ENCODE data around the gene SHANK1.

SHANK1 gene

DNA sequence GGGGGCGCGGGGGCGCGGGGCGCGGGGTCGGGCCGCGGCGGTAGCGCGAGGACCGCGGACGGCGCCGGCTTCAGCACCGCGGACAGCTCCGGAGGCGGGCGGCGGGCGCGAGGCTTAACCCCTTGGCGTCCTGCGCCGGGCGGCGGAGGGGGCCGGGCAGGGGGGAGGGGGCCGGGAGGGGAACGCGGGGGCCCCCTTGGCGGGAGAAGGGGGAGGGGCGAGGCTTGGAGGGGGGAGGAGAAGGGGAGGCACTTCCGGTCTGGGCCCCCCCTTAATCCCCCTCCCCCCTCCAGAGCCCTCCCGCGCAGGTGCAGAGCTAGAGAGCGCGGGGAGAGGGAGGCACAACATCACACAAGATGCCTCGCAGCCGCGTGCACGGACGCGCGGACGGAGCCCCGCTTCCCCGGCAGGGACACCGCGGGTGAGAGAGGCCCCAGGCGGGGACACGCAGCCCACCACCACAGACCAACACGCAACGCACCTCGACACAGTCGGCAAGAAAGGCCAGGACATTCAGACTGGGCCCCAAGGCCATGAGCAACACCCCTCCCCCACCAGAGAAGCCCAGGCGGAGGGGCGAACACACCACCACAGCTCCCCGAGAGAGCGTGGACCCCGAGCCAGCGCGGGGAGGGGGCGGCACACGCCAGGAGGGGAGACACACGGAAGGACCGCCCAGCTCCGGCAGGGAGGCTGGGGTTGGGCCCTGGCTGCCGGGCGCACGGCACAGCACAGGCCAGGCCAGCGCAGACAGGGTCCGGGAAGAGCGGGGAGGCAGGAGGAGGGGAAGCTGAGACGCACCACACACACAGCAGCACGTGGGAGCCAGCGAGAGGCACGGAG is 24.1 kb downstream of the SHANK1 start:
- CTCF ChIA-PET, result no interaction called here
- DNase-seq, result peak; percentile 51
- Mint-ChIP-seq H3K27me3 (peaks cover 65% of the 10 kb centered on the region), H3K27ac (no peak overlapping the region), H3K9me3 (no peaks in the 10 kb centered on the region), H3K36me3 (no peaks in the 10 kb centered on the region), H3K4me1 (no peaks in the 10 kb centered on the region), H3K4me3 (no peak overlapping the region)

DNA sequence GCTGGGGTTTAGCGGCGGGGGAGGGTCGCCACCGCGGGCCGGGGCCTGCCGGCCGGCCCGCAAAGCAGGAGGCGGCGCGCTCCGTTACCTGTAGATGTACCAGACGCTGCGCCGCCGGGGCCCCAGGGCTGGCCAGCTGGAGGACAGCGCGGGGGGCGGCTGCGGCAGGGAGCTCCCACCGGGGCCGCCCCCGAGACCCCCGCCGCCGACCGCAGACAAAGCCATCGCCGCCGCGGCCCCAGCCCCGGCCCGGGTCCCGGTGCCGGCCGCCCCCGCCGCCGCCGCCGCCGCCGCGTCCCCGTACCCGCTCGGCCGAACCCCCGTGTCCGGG is 24.8 kb downstream of the SHANK1 start:
- CTCF ChIA-PET, result no interaction called here
- Mint-ChIP-seq H3K27me3 (peaks cover 61% of the 10 kb centered on the region), H3K4me3 (no peak overlapping the region), H3K9me3 (no peaks in the 10 kb centered on the region), H3K36me3 (no peaks in the 10 kb centered on the region), H3K27ac (no peak overlapping the region), H3K4me1 (no peaks in the 10 kb centered on the region)
- no peak for DNase-seq

DNA sequence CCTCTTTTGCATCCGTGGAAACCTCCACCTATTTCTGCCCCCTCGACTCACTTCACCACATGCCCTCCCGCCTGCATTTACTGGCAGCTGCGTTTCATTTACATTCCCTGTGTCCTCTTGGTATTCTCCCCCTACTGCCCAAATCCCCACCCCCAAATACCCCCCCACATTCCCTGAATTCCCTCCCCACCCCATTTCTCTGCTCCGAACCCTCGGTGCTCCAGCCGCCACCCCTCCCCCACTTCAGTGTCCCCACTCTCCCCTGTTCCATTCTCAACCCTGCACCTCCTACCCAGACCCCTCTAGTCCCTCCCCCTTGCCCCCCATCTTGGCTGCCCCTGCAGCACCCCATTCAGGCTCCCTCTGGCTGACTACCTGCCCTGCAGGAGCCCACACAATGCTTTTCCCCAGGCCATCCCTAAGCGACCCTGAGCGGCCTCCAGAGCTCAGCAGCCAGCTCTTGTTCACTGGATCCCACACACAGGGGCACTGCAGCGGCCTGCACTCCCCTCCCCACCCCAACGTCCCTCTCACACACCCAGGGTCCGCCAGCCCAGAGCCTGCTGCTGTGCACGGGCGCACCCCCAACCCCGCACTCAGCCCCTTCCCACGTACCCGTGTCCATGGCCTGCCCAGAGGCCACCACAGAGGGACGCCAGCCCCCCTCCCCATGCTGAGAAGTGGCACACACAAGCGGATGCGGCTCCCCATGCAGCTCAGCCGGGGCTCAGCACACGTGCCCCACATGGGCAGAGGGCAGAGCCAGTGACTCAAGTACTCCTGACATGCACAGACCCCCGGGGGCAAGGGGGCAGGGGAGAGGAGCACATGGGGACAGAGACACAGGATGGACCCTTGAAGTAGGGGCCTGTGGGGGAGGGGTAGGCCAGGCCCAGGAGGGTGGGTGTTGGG is 26.3 kb downstream of the SHANK1 start:
- Mint-ChIP-seq H3K27me3 (peaks cover 62% of the 10 kb centered on the region), H3K36me3 (no peaks in the 10 kb centered on the region), H3K4me3 (no peak overlapping the region), H3K27ac (no peak overlapping the region), H3K9me3 (no peaks in the 10 kb centered on the region), H3K4me1 (no peaks in the 10 kb centered on the region)
- no peak for DNase-seq
- CTCF ChIA-PET, result no interaction called here

DNA sequence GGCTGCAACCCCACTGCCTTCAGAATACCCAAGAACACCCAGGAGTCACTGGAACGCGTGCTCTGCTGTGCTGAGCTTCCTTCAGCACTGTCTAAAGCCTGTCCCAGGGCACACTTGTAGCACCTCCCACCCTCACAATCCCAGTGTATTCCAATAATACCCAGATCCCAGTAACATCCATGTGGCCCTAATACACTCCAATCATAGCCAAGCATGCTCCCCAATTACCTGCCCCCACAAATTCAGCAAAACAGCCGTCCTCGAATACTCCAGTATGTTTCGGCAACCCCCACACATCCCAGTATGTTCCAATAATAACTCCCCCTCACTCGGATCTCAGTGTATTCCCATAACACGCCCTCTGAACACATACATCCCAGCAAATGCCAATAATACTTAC is 29.2 kb downstream of the SHANK1 start:
- no peaks in the 10 kb centered on the region for H3K9me3 Mint-ChIP-seq

DNA sequence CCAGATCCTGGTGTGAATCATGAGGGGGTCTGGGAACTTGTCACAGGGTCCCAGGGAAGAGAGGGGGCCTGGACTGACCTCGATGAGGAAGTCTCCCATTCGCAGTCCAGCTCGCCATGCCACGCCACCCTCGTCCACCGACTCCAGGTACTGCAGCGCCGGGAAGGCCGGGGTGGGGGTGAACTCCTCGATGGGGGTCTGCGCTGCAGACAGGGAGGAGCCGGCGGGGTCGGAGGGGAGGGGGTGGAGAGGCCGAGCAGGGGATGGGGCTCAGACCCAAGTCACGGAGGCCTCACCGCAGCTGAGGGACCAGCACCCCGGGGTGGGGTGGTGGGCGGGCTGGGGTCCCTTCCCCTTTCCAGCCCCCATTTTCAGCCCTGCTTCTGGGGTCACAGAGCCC is 30.8 kb downstream of the SHANK1 start:
- no peak overlapping the region for H3K27ac Mint-ChIP-seq
- CTCF ChIA-PET, result no interaction called here
- peaks cover 59% of the 10 kb centered on the region for H3K27me3 Mint-ChIP-seq

More for the DNA sequence above, 29.2 kb downstream of the SHANK1 start:
- no peak for DNase-seq
- CTCF ChIA-PET, result no interaction called here
- Mint-ChIP-seq H3K4me3 (no peak overlapping the region), H3K27me3 (peaks cover 59% of the 10 kb centered on the region), H3K4me1 (no peaks in the 10 kb centered on the region), H3K27ac (no peak overlapping the region), H3K36me3 (no peaks in the 10 kb centered on the region)

DNA sequence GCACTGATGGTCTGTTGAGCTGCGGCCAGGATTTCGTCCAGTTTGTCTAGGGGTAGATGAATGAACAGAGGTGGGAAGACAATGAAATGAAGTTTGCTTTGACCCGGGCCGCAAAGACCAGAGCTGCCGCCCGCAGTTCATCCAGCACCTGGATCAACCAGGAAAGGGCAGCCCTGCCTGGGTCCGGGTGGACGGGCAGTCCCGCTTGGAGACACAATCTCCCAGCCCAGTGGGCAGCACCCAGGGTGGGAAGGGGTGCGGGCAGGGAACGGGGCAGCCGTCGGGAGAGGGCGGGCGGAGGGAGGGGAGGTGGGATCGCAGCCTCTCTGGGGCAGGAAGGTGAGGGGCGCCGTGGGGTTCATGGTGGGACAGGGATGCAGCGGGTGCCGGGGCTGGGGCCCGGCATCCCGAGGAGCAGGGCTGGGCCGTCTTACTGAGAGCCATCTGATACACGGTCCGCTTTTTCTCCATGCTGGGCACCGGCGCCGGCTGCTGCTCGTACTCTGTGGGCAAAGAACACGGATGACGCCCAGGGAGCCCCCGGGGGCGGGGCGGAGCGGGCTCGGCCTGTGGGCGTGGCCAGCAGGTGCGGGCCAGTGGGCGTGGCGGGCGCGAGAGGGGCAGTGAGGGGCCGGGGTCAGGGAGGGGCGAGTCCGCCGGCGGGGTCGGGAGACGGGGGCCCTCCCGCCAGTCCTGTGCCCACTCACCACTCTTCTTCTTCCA is 33.1 kb downstream of the SHANK1 start:
- CTCF ChIA-PET, result no interaction called here
- DNase-seq, result no peak
- no peak overlapping the region for H3K27ac Mint-ChIP-seq
- no peaks in the 10 kb centered on the region for H3K9me3 Mint-ChIP-seq
- no peaks in the 10 kb centered on the region for H3K36me3 Mint-ChIP-seq
- H3K4me1 Mint-ChIP-seq, result no peaks in the 10 kb centered on the region
- H3K27me3 Mint-ChIP-seq, result peaks cover 45% of the 10 kb centered on the region
- H3K4me3 Mint-ChIP-seq, result no peak overlapping the region

More for the DNA sequence above, 30.8 kb downstream of the SHANK1 start:
- no peak for DNase-seq
- Mint-ChIP-seq H3K4me3 (no peak overlapping the region), H3K36me3 (no peaks in the 10 kb centered on the region), H3K4me1 (no peaks in the 10 kb centered on the region), H3K9me3 (no peaks in the 10 kb centered on the region)

DNA sequence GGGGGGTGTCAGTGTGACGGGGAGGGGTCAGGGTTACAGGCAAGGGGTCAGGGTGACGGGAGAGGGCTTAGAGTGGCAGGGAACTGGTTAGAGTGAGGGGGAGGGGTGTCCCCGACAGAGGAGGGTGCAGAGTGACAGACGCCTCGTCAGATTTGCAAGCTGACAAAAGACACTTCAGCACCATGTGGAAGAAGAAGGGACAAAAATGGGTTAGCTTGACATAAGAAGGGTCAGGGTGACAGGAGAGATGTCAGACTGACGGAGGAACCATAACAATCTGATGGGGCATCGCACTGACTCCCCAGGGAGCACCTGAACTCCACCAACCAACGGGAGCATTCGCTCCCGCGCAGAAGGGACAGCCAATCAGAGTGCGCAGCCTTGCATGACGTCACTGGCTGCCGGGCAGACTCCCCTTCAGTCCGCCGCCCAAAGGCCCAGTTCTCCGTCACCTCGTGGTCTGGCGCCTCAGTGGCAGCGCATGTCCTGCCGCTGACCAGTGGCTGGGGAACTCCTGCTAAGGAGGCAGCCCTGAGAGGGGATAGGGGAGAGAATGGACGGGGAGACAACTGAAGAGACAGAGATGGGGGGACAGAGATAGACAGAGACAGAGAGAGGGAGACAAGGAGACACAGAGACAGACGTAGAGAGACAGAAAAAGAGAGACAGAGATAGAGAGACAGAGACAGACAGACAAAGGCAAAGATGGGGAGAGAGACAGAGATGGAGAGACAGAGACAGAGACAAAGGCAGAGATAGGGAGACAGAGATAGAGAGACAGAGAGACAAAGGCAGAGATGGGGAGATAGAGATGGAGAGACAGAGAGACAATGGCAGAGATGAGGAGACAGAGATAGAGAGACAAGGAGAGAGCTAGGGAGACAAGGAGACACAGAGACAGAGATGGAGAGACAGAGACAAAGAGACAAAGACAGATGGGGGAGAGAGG is 40.2 kb downstream of the SHANK1 start:
- Mint-ChIP-seq H3K4me1 (no peaks in the 10 kb centered on the region), H3K27ac (no peak overlapping the region), H3K27me3 (peaks cover 28% of the 10 kb centered on the region), H3K9me3 (peaks cover 5% of the 10 kb centered on the region), H3K4me3 (no peak overlapping the region), H3K36me3 (peaks cover 1% of the 10 kb centered on the region)
- DNase-seq, result peak; percentile 75
- CTCF ChIA-PET, result no interaction called here

DNA sequence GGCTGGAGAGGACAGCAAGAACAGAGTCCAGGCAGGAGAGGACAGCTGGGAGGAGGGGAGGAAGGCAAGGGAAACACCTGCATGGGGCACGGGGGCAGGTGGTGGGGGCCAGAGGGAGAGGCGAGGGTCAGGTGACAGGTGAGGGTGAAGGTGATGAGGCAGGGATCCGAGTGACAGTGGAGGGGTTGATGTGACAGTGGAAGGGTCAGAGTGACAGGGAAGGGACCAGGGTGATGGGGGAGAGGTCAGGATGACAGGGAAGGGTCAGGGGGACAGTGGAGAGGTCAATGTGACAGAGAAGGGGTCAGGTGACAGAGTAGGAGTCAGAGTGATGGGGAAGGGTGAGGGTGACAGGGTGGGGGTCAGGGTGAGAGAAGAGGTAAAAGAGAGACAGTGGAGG is 41.3 kb downstream of the SHANK1 start:
- H3K27me3 Mint-ChIP-seq, result peaks cover 35% of the 10 kb centered on the region
- no peak for DNase-seq
- H3K4me3 Mint-ChIP-seq, result no peak overlapping the region
- peaks cover 5% of the 10 kb centered on the region for H3K9me3 Mint-ChIP-seq
- no peak overlapping the region for H3K27ac Mint-ChIP-seq
- H3K36me3 Mint-ChIP-seq, result peaks cover 1% of the 10 kb centered on the region
- CTCF ChIA-PET, result no interaction called here
- no peaks in the 10 kb centered on the region for H3K4me1 Mint-ChIP-seq

DNA sequence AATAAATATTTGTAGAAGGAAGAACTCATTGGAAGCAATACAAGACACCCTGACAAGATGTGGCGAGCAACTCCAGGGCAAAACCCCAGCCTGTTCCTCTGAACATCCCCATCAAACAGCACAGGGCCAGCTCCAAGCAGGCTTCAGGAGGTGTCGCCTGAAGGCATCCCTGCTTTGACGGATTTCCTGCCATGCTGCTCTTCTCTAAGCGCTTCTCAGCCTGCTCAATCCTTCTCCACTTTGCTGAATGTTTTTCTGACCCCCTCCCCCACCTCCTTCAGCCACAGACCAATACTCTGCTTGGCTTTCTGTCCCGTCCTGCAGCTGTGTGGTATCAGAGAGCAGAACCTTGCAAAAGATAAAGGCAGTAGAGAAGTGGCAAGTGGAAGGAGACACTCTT is 42.0 kb downstream of the SHANK1 start:
- Mint-ChIP-seq H3K4me1 (no peaks in the 10 kb centered on the region), H3K27ac (no peak overlapping the region), H3K36me3 (peaks cover 1% of the 10 kb centered on the region), H3K9me3 (peaks cover 5% of the 10 kb centered on the region), H3K27me3 (peaks cover 41% of the 10 kb centered on the region), H3K4me3 (no peak overlapping the region)
- CTCF ChIA-PET, result no interaction called here
- no peak for DNase-seq

DNA sequence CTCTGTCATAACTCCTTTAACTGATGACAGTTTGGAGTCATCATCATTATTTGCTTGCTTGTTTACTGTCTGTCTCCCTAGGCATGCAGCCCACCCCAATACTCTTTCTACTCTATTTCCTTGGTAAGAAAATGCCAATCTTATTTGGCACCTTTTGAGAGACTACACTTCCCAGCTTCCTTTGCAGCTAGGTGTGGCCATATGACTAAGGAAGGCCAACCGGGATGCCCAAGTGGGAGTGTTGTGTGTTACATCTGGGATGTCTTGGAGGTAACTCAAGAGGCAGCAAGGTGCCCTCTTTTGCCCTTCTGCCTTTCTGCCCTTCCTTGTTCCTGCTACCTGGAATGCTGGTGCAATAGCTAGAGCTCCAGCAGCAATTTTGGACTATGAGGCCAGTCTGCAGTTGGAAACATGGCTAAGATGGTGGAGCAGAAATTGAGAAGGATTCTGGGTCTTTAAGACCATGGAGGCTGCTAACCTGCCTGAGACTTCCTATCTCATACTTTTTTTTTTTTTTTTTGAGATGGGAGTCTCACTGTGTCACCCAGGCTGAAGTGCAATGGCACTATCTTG is 42.9 kb downstream of the SHANK1 start:
- H3K27me3 Mint-ChIP-seq, result peaks cover 51% of the 10 kb centered on the region
- no peaks in the 10 kb centered on the region for H3K4me1 Mint-ChIP-seq
- CTCF ChIA-PET, result no interaction called here
- H3K27ac Mint-ChIP-seq, result no peak overlapping the region
- no peak overlapping the region for H3K4me3 Mint-ChIP-seq
- peaks cover 1% of the 10 kb centered on the region for H3K36me3 Mint-ChIP-seq
- H3K9me3 Mint-ChIP-seq, result peaks cover 5% of the 10 kb centered on the region
- DNase-seq, result no peak

DNA sequence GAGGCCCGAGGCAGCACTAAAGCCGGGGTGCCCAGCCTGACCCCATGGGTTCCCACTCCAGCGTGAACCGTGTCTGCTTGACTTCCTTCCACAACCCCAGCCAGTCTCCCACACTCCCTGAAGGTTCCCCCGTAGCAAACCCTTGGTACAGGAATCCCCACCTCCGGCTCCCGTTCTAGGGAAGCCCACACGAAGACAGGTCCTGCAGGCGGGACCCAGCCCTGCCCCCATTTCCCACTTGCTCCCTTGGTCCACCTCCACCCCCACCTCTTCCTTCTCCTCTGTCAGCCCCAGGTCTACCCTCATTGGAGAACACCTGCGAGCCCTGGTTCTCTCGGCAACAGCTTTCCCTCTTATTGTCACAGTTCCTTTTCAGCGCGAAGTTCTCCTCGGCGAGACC is 46.5 kb downstream of the SHANK1 start:
- H3K4me1 Mint-ChIP-seq, result no peaks in the 10 kb centered on the region
- H3K27me3 Mint-ChIP-seq, result peaks cover 58% of the 10 kb centered on the region
- no peak overlapping the region for H3K4me3 Mint-ChIP-seq
- no peak overlapping the region for H3K27ac Mint-ChIP-seq
- H3K36me3 Mint-ChIP-seq, result no peaks in the 10 kb centered on the region
- DNase-seq, result no peak
- CTCF ChIA-PET, result no interaction called here
- H3K9me3 Mint-ChIP-seq, result no peaks in the 10 kb centered on the region

DNA sequence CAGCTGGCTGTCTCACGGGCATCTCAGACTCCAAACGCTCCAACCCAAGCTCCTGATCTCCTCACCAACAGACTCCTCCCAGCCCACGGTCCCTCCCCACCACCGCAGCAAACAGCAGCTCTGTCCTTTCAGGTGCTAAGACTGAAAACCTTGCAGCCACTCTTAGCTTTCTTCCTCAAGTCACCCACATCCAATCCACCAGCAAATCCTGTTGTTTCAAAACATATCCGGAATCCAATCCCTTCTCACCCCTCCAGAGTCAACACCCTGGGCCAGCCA is 49.6 kb downstream of the SHANK1 start:
- Mint-ChIP-seq H3K36me3 (no peaks in the 10 kb centered on the region), H3K27ac (peak overlapping the region; percentile 66), H3K4me3 (no peak overlapping the region), H3K27me3 (peaks cover 79% of the 10 kb centered on the region), H3K4me1 (no peaks in the 10 kb centered on the region), H3K9me3 (no peaks in the 10 kb centered on the region)
- CTCF ChIA-PET, result interaction anchor here (0.6 to 1.2 kb wide), 7 partner anchors 11 to 252 kb away, joined by 3 to 5 read pairs (median 3); no protein-coding TSS in a partner anchor
- no peak for DNase-seq

DNA sequence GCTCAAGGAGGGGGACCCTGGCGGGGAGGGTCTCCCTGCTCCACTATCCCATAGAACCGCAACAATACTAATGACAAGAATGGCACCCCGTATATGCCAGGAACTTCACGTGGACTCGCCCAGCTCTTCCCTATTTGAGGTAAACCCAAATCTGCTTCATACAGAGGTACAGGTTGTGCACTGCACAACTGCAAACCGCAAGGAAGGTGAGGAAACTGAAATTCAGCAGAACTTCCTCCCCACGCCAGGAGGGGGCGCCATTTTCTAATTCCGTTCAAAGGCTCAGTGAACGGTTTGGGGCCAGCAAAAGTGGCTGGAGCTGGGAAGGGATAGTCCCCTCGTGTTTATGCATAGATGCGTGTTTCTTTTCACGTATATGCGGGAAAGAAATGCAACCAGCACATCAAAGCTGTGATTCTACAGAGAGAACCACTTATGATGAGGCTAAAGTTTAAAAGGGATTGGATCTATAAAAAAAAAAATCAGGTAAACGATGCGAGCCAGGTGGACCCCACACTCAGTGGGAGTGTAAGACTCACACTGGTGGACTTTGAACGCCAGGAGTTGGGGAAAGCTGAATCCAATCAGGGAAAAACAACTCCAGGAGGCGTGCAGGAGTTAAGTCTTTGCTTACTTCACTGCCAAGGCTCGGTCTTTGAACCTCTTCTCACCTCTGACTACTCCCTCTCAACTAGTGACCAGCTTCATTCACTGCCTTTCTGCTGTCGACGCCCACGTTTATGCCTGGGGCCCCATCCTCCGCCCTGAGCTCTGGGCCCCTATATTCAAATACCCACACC is 50.1 kb downstream of the SHANK1 start:
- DNase-seq, result peak; percentile 60
- Mint-ChIP-seq H3K4me3 (no peak overlapping the region), H3K36me3 (no peaks in the 10 kb centered on the region), H3K27me3 (peaks cover 85% of the 10 kb centered on the region), H3K4me1 (no peaks in the 10 kb centered on the region), H3K27ac (no peak overlapping the region), H3K9me3 (no peaks in the 10 kb centered on the region)
- CTCF ChIA-PET, result interaction anchor here (0.6 to 1.2 kb wide), 7 partner anchors 12 to 253 kb away, joined by 3 to 5 read pairs (median 3); no protein-coding TSS in a partner anchor

All from activated naive CD4-positive, alpha-beta T cell treated with anti-CD3 and anti-CD28 coated beads, Interleukin-2, amount 10 ng/mL, durations not matched to agents 7 days and 5 days (primary cell).